Measurements from ENCODE around the gene SELENON.

- TF ChIP-seq, protein P1, sequence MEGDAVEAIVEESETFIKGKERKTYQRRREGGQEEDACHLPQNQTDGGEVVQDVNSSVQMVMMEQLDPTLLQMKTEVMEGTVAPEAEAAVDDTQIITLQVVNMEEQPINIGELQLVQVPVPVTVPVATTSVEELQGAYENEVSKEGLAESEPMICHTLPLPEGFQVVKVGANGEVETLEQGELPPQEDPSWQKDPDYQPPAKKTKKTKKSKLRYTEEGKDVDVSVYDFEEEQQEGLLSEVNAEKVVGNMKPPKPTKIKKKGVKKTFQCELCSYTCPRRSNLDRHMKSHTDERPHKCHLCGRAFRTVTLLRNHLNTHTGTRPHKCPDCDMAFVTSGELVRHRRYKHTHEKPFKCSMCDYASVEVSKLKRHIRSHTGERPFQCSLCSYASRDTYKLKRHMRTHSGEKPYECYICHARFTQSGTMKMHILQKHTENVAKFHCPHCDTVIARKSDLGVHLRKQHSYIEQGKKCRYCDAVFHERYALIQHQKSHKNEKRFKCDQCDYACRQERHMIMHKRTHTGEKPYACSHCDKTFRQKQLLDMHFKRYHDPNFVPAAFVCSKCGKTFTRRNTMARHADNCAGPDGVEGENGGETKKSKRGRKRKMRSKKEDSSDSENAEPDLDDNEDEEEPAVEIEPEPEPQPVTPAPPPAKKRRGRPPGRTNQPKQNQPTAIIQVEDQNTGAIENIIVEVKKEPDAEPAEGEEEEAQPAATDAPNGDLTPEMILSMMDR (IDR thresholded peaks at IDR 0.05; ENCODE audit: control extremely low read depth in 1 of 3, insufficient read depth in 1 of 3, low read depth in 1 of 3, low read length in 3 of 3), result no peak
- TF ChIP-seq HDAC2 (IDR thresholded peaks at IDR 0.05; ENCODE audit: borderline replicate concordance in 1 of 2, low read depth in 2 of 2, low read length in 2 of 2), result no peak
- TF ChIP-seq SP1 (IDR thresholded peaks at IDR 0.05; ENCODE audit: low read depth, low read length), result no peak
- no peak for TF ChIP-seq EZH2 (IDR thresholded peaks at IDR 0.05; ENCODE audit: low read depth, low read length, severe bottlenecking)
Observed at GRCh38 chr1:25832336-25833037, 32.5 kb downstream of the SELENON start.

Measured in H1 (cell line).